K562 (cell line): ENCODE results near the gene RNU11. TPM values are rescaled to one million over a fixed set of nuclear protein-coding genes. Genes with fewer than 3 reads are reported as not detected.

Experiments used
- CLOCK ChIP-seq: fragments of 250-450 bp; sonication (Bioruptor Pico); IDR thresholded peaks from 2 replicates; pipeline ENCODE4 v1.4.0; 2020; ENCODE audit warnings: mild to moderate bottlenecking, moderate library complexity, borderline replicate concordance
- ERF ChIP-seq: fragments of 450-650 bp; formaldehyde crosslinking; IDR thresholded peaks from 2 replicates; pipeline ENCODE4 v1.4.0; 2020; ENCODE audit warnings: mild to moderate bottlenecking, mixed read lengths
- KHSRP ChIP-seq: fragments of 450-650 bp; IDR thresholded peaks from 2 replicates; pipeline ENCODE4 v1.6.1; 2017
- NR4A1 ChIP-seq, 2 experiments: fragments of 250-450 bp in 1 of 2; fragments of 450-650 bp in 1 of 2; sonication (Bioruptor Pico) in 1 of 2; IDR thresholded peaks; 2 replicates each; pipeline versions ENCODE4 v1.4.0 to v1.6.1; 2016 to 2020; ENCODE audit warnings: mild to moderate bottlenecking in 2 of 2, missing compliant biosample characterization in 1 of 2, missing genetic modification characterization in 1 of 2, moderate library complexity in 1 of 2
- PHF8 ChIP-seq: fragments of 200-600 bp; sonication (generic); IDR thresholded peaks from 2 replicates; pipeline ENCODE4 v1.6.1; 2012; ENCODE audit warnings: mixed run types, mild to moderate bottlenecking, inconsistent platforms, low read length, moderate library complexity, borderline replicate concordance
- POLR3A ChIP-seq: IDR thresholded peaks from 2 replicates; pipeline ENCODE4 v1.6.1; 2011; ENCODE audit warnings: borderline replicate concordance, mild to moderate bottlenecking, moderate library complexity; ENCODE audit not compliant: insufficient read length, insufficient read depth; ENCODE audit errors: extremely low read depth
- ZFX ChIP-seq: sonication (generic); formaldehyde crosslinking; IDR thresholded peaks from 2 replicates; pipeline ENCODE4 v1.8.0; 2022; ENCODE audit warnings: mild to moderate bottlenecking, missing genetic modification reagents, moderate library complexity
- ZNF551 ChIP-seq: fragments of 250-450 bp; sonication (Bioruptor Pico); IDR thresholded peaks from 2 replicates; pipeline ENCODE4 v1.5.0; 2021; ENCODE audit warnings: mild to moderate bottlenecking, moderate library complexity
- polyA plus RNA-seq, 8 experiments: library from polyadenylated mRNA; depleted of rRNA in 4 of 8; stranded (reverse) in 5 of 8; unstranded in 3 of 8; fragments of >200 nt; fragmentation: Nextera tagmentation in 2 of 8; fragmentation: Illumina TruSeq in 1 of 8; extraction: Ambion mirVana in 2 of 8; extraction: Trizol in 1 of 8; gene quantifications; 2 replicates each; pipeline versions ENCODE4 v1.2.1 to v1.2.3, GENCODE V29; 2011 to 2014; ENCODE audit warnings: inconsistent platforms in 1 of 8, missing spikeins in 1 of 8
- total RNA-seq, 7 experiments: library from RNA; depleted of rRNA in 6 of 7; stranded (reverse); fragments of >200 nt in 6 of 7; fragmentation: Illumina TruSeq in 2 of 7; extraction: Trizol in 2 of 7; gene quantifications; 2 replicates each; pipeline versions ENCODE4 v1.2.1 to v1.2.3, GENCODE V29; 2011 to 2021; ENCODE audit warnings: low replicate concordance in 1 of 7
- TF ChIP-seq, protein P1 (sequence below): sonication (generic); formaldehyde crosslinking; IDR thresholded peaks from 2 replicates; pipeline ENCODE4 v1.8.0; 2022; ENCODE audit warnings: missing genetic modification reagents, mild to moderate bottlenecking, moderate library complexity, borderline replicate concordance
- TF ChIP-seq, protein P2 (sequence below), 3 experiments: fragments of 200-800 bp in 1 of 3; sonication (Bioruptor generic) in 1 of 3; sonication (generic) in 1 of 3; formaldehyde crosslinking in 1 of 3; IDR thresholded peaks; 2 replicates each; pipeline versions ENCODE4 v1.6.1 to v1.8.0; 2016 to 2022; ENCODE audit warnings: mild to moderate bottlenecking in 2 of 3, missing compliant biosample characterization in 2 of 3, missing genetic modification characterization in 2 of 3, missing genetic modification reagents in 1 of 3
- TF ChIP-seq, protein P3 (sequence below): fragments of 200-800 bp; sonication (Bioruptor generic); IDR thresholded peaks from 2 replicates; pipeline ENCODE4 v1.6.1; 2016; ENCODE audit warnings: missing genetic modification characterization, missing compliant biosample characterization

The RNU11 gene
- total and polyA plus RNA-seq, 9 of the 15 experiments (the other 6 are each of a cell fraction or from before 2014, with no cell fraction given): not detected

GRCh38 chr1:28668956-28669723, 20.7 kb downstream of the RNU11 start (continued):
- TF ChIP-seq CLOCK (CRISPR knock-in tag) (no peak), ZFX (CRISPR knock-in tag) (peak; percentile 60), NR4A1 (CRISPR knock-in tag; IDR thresholded peaks at IDR 0.05) (no peak), NR4A1 (tag; IDR thresholded peaks at IDR 0.05) (peak; percentile 38; the same call in 1 of the 2 replicates), KHSRP (no peak), PHF8 (peak; percentile 58), POLR3A (no peak), ERF (CRISPR knock-in tag) (peak; percentile 64; the same call in 1 of the 2 replicates), ZNF551 (CRISPR knock-in tag) (no peak)
- TF ChIP-seq, protein P1, sequence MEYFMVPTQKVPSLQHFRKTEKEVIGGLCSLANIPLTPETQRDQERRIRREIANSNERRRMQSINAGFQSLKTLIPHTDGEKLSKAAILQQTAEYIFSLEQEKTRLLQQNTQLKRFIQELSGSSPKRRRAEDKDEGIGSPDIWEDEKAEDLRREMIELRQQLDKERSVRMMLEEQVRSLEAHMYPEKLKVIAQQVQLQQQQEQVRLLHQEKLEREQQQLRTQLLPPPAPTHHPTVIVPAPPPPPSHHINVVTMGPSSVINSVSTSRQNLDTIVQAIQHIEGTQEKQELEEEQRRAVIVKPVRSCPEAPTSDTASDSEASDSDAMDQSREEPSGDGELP (CRISPR knock-in tag): peak; percentile 53; the same call in 1 of the 2 replicates
- TF ChIP-seq, protein P2, sequence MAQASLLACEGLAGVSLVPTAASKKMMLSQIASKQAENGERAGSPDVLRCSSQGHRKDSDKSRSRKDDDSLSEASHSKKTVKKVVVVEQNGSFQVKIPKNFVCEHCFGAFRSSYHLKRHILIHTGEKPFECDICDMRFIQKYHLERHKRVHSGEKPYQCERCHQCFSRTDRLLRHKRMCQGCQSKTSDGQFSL (CRISPR knock-in tag; IDR thresholded peaks at IDR 0.05): no peak
- TF ChIP-seq, protein P2 (tag; IDR thresholded peaks at IDR 0.05): peak in 1 of 2 experiments; percentile 62; a peak in 1 of 4 replicates
- TF ChIP-seq, protein P3, sequence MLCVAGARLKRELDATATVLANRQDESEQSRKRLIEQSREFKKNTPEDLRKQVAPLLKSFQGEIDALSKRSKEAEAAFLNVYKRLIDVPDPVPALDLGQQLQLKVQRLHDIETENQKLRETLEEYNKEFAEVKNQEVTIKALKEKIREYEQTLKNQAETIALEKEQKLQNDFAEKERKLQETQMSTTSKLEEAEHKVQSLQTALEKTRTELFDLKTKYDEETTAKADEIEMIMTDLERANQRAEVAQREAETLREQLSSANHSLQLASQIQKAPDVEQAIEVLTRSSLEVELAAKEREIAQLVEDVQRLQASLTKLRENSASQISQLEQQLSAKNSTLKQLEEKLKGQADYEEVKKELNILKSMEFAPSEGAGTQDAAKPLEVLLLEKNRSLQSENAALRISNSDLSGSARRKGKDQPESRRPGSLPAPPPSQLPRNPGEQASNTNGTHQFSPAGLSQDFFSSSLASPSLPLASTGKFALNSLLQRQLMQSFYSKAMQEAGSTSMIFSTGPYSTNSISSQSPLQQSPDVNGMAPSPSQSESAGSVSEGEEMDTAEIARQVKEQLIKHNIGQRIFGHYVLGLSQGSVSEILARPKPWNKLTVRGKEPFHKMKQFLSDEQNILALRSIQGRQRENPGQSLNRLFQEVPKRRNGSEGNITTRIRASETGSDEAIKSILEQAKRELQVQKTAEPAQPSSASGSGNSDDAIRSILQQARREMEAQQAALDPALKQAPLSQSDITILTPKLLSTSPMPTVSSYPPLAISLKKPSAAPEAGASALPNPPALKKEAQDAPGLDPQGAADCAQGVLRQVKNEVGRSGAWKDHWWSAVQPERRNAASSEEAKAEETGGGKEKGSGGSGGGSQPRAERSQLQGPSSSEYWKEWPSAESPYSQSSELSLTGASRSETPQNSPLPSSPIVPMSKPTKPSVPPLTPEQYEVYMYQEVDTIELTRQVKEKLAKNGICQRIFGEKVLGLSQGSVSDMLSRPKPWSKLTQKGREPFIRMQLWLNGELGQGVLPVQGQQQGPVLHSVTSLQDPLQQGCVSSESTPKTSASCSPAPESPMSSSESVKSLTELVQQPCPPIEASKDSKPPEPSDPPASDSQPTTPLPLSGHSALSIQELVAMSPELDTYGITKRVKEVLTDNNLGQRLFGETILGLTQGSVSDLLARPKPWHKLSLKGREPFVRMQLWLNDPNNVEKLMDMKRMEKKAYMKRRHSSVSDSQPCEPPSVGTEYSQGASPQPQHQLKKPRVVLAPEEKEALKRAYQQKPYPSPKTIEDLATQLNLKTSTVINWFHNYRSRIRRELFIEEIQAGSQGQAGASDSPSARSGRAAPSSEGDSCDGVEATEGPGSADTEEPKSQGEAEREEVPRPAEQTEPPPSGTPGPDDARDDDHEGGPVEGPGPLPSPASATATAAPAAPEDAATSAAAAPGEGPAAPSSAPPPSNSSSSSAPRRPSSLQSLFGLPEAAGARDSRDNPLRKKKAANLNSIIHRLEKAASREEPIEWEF (CRISPR knock-in tag): no peak
